ENCODE results near the gene PARD3B. TPM values are rescaled to one million over a fixed set of nuclear protein-coding genes. Genes with fewer than 3 reads are reported as not detected.

The PARD3B gene
- total RNA-seq, 2 experiments from 2014 or later, result 0.49 to 1.1 TPM

- no peaks in the 10 kb centered on the region for H3K9me3 Mint-ChIP-seq
- no peak overlapping the region for H3K4me3 Mint-ChIP-seq
- no peaks in the 10 kb centered on the region for H3K27me3 Mint-ChIP-seq
- no peak for DNase-seq
- no peaks in the 10 kb centered on the region for H3K4me1 Mint-ChIP-seq
- no peak overlapping the region for H3K27ac Mint-ChIP-seq
- no peaks in the 10 kb centered on the region for H3K36me3 Mint-ChIP-seq
These were observed 1105.2 kb downstream of the PARD3B start for GRCh38 chr2:205650450-205650849.

GRCh38 chr2:205650931-205651330 lies 1105.7 kb downstream of the PARD3B start:
- Mint-ChIP-seq H3K9me3 (no peaks in the 10 kb centered on the region), H3K27me3 (no peaks in the 10 kb centered on the region), H3K27ac (no peak overlapping the region), H3K4me3 (no peak overlapping the region), H3K4me1 (no peaks in the 10 kb centered on the region), H3K36me3 (no peaks in the 10 kb centered on the region)
- DNase-seq, result no peak

- Mint-ChIP-seq H3K36me3 (no peaks in the 10 kb centered on the region), H3K4me3 (no peak overlapping the region), H3K4me1 (no peaks in the 10 kb centered on the region), H3K27ac (no peak overlapping the region), H3K27me3 (no peaks in the 10 kb centered on the region), H3K9me3 (no peaks in the 10 kb centered on the region)
- no peak for DNase-seq
These were observed 1106.4 kb downstream of the PARD3B start for GRCh38 chr2:205651719-205652118.

DNA sequence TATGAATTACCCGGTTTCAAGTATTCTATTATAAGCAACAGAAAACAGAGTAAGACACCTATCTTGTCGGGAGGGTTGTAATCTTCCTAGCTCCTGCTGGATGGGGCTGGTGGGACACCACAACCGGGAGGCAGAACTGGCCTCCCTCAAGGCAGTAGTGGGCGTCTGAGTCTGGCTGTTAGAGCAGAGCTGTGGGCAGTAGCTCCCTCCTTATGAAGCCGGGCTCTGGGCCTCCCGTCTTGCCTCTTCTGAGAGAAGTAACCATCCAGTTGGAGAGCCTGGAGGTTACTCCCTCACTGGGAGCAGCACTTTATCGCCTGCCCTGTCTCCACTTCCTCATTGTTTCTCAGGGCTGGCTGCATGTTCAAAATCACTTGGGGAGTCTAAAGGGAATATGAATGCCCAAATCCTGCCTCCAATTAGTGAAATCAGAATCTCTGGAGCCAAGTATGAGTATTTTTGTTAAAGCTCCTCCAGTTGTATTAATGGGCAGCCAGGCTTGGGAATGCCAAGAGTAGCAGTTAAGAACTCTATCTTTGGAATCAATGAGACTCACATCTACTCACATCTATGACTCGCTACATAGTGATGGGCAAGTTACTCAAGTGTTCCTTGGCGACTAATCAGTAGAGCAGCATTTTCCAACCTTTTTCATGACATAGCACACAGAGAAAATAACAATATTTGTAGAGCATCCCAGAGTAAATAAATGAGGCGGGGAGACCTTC lies 1109.8 kb downstream of the PARD3B start:
- no peaks in the 10 kb centered on the region for H3K36me3 Mint-ChIP-seq
- no peak overlapping the region for H3K4me3 Mint-ChIP-seq

GRCh38 chr2:205655779-205656456 lies 1110.6 kb downstream of the PARD3B start:
- no peaks in the 10 kb centered on the region for H3K27me3 Mint-ChIP-seq
- H3K27ac Mint-ChIP-seq, result no peak overlapping the region
- H3K4me1 Mint-ChIP-seq, result peaks cover 11% of the 10 kb centered on the region
- H3K9me3 Mint-ChIP-seq, result peaks cover 2% of the 10 kb centered on the region
- H3K4me3 Mint-ChIP-seq, result no peak overlapping the region
- H3K36me3 Mint-ChIP-seq, result no peaks in the 10 kb centered on the region
- DNase-seq, result no peak

More for the DNA sequence above, 1109.8 kb downstream of the PARD3B start:
- peaks cover 2% of the 10 kb centered on the region for H3K4me1 Mint-ChIP-seq
- H3K9me3 Mint-ChIP-seq, result no peaks in the 10 kb centered on the region
- H3K27me3 Mint-ChIP-seq, result no peaks in the 10 kb centered on the region
- H3K27ac Mint-ChIP-seq, result peak overlapping the region; percentile 39
- DNase-seq, result no peak

GRCh38 chr2:205656461-205656860 lies 1111.2 kb downstream of the PARD3B start:
- Mint-ChIP-seq H3K27me3 (no peaks in the 10 kb centered on the region), H3K4me3 (no peak overlapping the region), H3K9me3 (peaks cover 2% of the 10 kb centered on the region), H3K27ac (no peak overlapping the region), H3K4me1 (peaks cover 17% of the 10 kb centered on the region), H3K36me3 (no peaks in the 10 kb centered on the region)
- DNase-seq, result no peak

DNA sequence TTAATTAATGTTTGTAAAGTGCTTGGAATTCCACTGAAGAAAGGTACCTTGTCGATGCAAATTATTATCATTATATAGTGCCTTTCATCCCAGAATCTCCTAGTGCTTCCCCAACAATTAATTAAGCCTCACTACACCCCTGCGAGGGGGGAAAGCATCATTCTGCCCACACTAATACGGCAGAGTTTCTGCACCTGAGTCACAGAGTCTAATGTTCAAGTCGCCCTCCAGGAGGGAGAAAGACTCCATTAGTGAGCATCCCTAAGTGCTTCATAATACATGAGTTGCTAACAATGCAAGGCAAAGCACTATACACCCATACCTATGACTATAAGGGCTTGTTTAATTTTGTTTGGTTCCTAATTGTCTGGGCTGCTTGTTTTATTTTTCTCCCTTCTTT lies 1111.7 kb downstream of the PARD3B start:
- H3K4me3 Mint-ChIP-seq, result no peak overlapping the region
- H3K9me3 Mint-ChIP-seq, result peaks cover 2% of the 10 kb centered on the region

DNA sequence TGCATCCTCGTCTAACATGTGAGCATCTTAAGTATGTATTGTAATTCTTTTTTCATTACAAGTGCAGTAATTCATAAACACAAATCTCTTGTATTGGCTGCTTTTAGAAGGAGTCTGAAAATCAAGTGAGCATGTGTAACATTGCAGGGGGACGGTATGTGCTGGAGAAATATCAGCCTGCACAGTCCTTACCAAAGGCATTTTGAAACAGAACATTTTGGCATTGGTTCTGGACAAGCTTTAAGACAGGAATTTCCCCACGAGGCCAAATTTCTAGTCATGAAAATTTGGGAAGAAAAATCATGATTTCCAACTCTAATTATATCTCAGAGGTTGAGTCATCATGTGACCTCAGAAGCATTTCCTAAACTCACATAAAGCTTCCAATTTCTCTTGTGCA lies 1112.3 kb downstream of the PARD3B start:
- Mint-ChIP-seq H3K27ac (no peak overlapping the region), H3K27me3 (no peaks in the 10 kb centered on the region), H3K4me1 (peaks cover 26% of the 10 kb centered on the region), H3K36me3 (no peaks in the 10 kb centered on the region), H3K4me3 (no peak overlapping the region), H3K9me3 (peaks cover 2% of the 10 kb centered on the region)
- no peak for DNase-seq

More for the DNA sequence above, 1111.7 kb downstream of the PARD3B start:
- DNase-seq, result no peak
- Mint-ChIP-seq H3K27me3 (no peaks in the 10 kb centered on the region), H3K27ac (no peak overlapping the region), H3K36me3 (no peaks in the 10 kb centered on the region), H3K4me1 (peaks cover 21% of the 10 kb centered on the region)

- no peak overlapping the region for H3K4me3 Mint-ChIP-seq
- no peaks in the 10 kb centered on the region for H3K36me3 Mint-ChIP-seq
These were observed 1112.8 kb downstream of the PARD3B start for GRCh38 chr2:205658068-205658467.

GRCh38 chr2:205658572-205658971 lies 1113.3 kb downstream of the PARD3B start:
- no peak overlapping the region for H3K4me3 Mint-ChIP-seq
- H3K27ac Mint-ChIP-seq, result no peak overlapping the region
- H3K27me3 Mint-ChIP-seq, result no peaks in the 10 kb centered on the region
- no peaks in the 10 kb centered on the region for H3K36me3 Mint-ChIP-seq
- peaks cover 26% of the 10 kb centered on the region for H3K4me1 Mint-ChIP-seq
- H3K9me3 Mint-ChIP-seq, result peaks cover 2% of the 10 kb centered on the region
- DNase-seq, result no peak

More at GRCh38 chr2:205658068-205658467, 1112.8 kb downstream of the PARD3B start:
- DNase-seq, result no peak
- Mint-ChIP-seq H3K27ac (no peak overlapping the region), H3K9me3 (peaks cover 2% of the 10 kb centered on the region), H3K4me1 (peaks cover 26% of the 10 kb centered on the region), H3K27me3 (no peaks in the 10 kb centered on the region)

- Mint-ChIP-seq H3K4me3 (no peak overlapping the region), H3K36me3 (no peaks in the 10 kb centered on the region), H3K27ac (no peak overlapping the region), H3K4me1 (peaks cover 26% of the 10 kb centered on the region), H3K27me3 (no peaks in the 10 kb centered on the region), H3K9me3 (peaks cover 2% of the 10 kb centered on the region)
- DNase-seq, result no peak
These were observed 1114.6 kb downstream of the PARD3B start for GRCh38 chr2:205659922-205660321.

- peak overlapping the region; percentile 16 for H3K4me3 Mint-ChIP-seq
- H3K27me3 Mint-ChIP-seq, result no peaks in the 10 kb centered on the region
- peak; percentile 44 for DNase-seq
- peaks cover 26% of the 10 kb centered on the region for H3K4me1 Mint-ChIP-seq
- peaks cover 2% of the 10 kb centered on the region for H3K9me3 Mint-ChIP-seq
- H3K27ac Mint-ChIP-seq, result peak overlapping the region; percentile 65
- no peaks in the 10 kb centered on the region for H3K36me3 Mint-ChIP-seq
These were observed 1115.3 kb downstream of the PARD3B start for GRCh38 chr2:205660521-205661124.

- Mint-ChIP-seq H3K9me3 (peaks cover 2% of the 10 kb centered on the region), H3K4me1 (peaks cover 26% of the 10 kb centered on the region), H3K27ac (peak overlapping the region; percentile 65), H3K4me3 (no peak overlapping the region), H3K27me3 (no peaks in the 10 kb centered on the region), H3K36me3 (no peaks in the 10 kb centered on the region)
- DNase-seq, result no peak
These were observed 1116.0 kb downstream of the PARD3B start for GRCh38 chr2:205661281-205661680.

DNA sequence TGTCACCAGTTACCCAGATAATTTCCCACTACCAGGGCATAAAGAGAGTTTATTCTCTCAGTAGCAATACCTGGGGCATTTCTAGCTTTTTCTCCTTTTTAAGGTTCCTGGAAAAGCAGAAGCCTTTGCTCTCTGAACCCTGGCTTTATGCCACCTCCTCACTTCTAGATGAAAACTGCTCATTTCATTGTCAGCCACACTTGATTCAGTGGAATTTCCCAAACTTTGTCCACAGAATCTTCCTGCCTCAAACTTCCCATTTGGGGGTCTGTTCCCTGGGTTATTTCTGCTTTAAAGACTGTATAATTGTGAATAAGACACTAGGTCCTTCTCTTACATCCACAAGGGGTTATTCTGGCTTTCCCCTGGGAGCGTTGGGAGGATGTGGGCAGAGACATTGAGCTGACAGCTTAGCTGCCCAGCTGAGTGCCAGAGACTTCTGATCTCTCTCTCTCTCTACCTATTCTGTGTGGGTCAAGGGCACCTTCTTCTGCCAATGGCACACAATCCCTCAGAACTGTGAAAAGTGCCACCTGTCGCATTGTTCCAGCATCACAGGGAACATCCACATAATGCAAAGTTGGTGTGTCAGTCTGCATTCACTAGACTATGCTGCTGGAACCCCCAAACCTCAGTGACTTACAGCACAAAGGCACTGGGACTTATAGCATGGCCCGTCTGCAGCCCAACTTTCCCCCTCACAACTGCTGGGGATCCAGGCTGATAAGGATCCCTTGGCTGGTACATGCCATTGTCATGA lies 1117.1 kb downstream of the PARD3B start:
- Mint-ChIP-seq H3K4me1 (peaks cover 26% of the 10 kb centered on the region), H3K4me3 (no peak overlapping the region), H3K27me3 (no peaks in the 10 kb centered on the region), H3K36me3 (no peaks in the 10 kb centered on the region), H3K27ac (no peak overlapping the region), H3K9me3 (peaks cover 2% of the 10 kb centered on the region)
- no peak for DNase-seq

DNA sequence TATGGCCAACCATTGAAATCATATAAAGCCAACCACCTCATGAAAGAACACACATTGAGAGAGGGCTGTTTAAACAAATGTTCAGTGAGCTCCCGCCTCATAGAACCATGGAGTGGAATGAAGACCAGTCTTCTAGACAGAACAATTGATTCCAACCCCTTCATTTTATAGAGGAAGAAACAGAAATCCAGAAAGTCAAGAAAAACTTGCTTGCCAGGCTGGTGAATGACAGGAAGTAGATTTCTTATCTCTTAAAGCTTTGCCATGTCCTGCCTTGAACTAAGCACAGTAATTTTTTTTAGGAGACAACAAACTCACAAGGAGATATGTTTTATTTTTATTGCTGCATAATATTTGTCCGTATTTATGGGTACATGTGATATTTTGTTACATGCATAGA lies 1120.5 kb downstream of the PARD3B start:
- Mint-ChIP-seq H3K27me3 (no peaks in the 10 kb centered on the region), H3K9me3 (no peaks in the 10 kb centered on the region), H3K4me3 (no peak overlapping the region), H3K4me1 (peaks cover 16% of the 10 kb centered on the region), H3K27ac (no peak overlapping the region), H3K36me3 (no peaks in the 10 kb centered on the region)
- no peak for DNase-seq

Measured in activated naive CD8-positive, alpha-beta T cell treated with anti-CD3 and anti-CD28 coated beads for 36 hours (primary cell).